ENCODE data around the gene CBLC. TPM values are rescaled to one million over a fixed set of nuclear protein-coding genes. Genes with fewer than 3 reads are reported as not detected.

CBLC gene
- total RNA-seq, 1 donor from 2014 or later, result not detected

Small RNAs within 50 kb of the gene (microRNA-seq; reads per million reads assigned to microRNA genes)
- not detected for gene MIR8085 (ENCODE audit: borderline number of aligned reads)

Other genes with a start within 250 kb of the CBLC start
- not detected for gene CEACAM20, start 248.2 kb upstream of the CBLC start, total RNA-seq
- not detected for gene IGSF23, start 164.3 kb upstream of the CBLC start, total RNA-seq
- 30.3 TPM for gene PVR, start 134.0 kb upstream of the CBLC start, total RNA-seq
- 3.7 TPM for gene CEACAM19, start 106.4 kb upstream of the CBLC start, total RNA-seq
- not detected for gene CEACAM16, start 78.7 kb upstream of the CBLC start, total RNA-seq
- 73.8 TPM for gene BCL3, start 29.2 kb upstream of the CBLC start, total RNA-seq
- 42.3 TPM for gene BCAM, start 31.2 kb downstream of the CBLC start, total RNA-seq
- 103 TPM for gene NECTIN2, start 68.4 kb downstream of the CBLC start, total RNA-seq
- gene TOMM40, start 113.4 kb downstream of the CBLC start, total RNA-seq, result 60.5 TPM
- gene APOE, start 127.9 kb downstream of the CBLC start, total RNA-seq, result 162 TPM
- 32.3 TPM for gene APOC1, start 136.7 kb downstream of the CBLC start, total RNA-seq
- gene APOC4, start 164.3 kb downstream of the CBLC start, total RNA-seq, result not detected
- gene APOC2, start 168.2 kb downstream of the CBLC start, total RNA-seq, result 1.8 TPM
- gene CLPTM1, start 177.5 kb downstream of the CBLC start, total RNA-seq, result 109 TPM
- 17.7 TPM for gene RELB, start 223.6 kb downstream of the CBLC start, total RNA-seq